C4-2B (cell line): ENCODE data around the gene PDGFRB.

Experiments
- CTCF ChIP-seq: fragments of 450-650 bp; conservative IDR thresholded peaks from 2 replicates; pipeline ENCODE4 v1.5.1; 2017; ENCODE audit warnings: mild to moderate bottlenecking
- ZFX ChIP-seq: fragments of 450-650 bp; IDR thresholded peaks from 2 replicates; pipeline ENCODE4 v1.6.1; 2017

GRCh38 chr5:150137997-150138396 lies 17.6 kb downstream of the PDGFRB start:
- TF ChIP-seq CTCF (no peak), ZFX (no peak)
